Parathyroid adenoma (tissue), 2 donors: Measurements from ENCODE around the gene CES3.
"Not testable (repeated sequence)": the region's sequence is repeated elsewhere in the genome, so short reads cannot be mapped to it uniquely, and the experiment has no call there.

Experiments
- H2AFZ ChIP-seq: fragments of 300-600 bp; sonication (generic); one replicate; pipeline ENCODE4 v1.7.0; 2017; ENCODE audit warnings: antibody characterized with exemption, mild to moderate bottlenecking
- H3K27ac ChIP-seq: fragments of 300-600 bp; sonication (generic); one replicate; pipeline ENCODE4 v1.7.0; 2017
- H3K27me3 ChIP-seq: fragments of 300-600 bp; sonication (generic); one replicate; pipeline ENCODE4 v1.7.0; 2017; ENCODE audit warnings: low read length; ENCODE audit not compliant: control insufficient read depth, insufficient read depth
- H3K36me3 ChIP-seq: fragments of 300-600 bp; sonication (generic); one replicate; pipeline ENCODE4 v1.7.0; 2017; ENCODE audit warnings: low read length; ENCODE audit not compliant: control insufficient read depth, insufficient read depth
- H3K4me1 ChIP-seq: fragments of 300-600 bp; sonication (generic); one replicate; pipeline ENCODE4 v1.7.0; 2017; ENCODE audit warnings: control low read depth
- H3K4me2 ChIP-seq: fragments of 300-600 bp; sonication (generic); one replicate; pipeline ENCODE4 v1.7.0; 2017; ENCODE audit warnings: low read length
- H3K4me3 ChIP-seq: fragments of 300-600 bp; sonication (generic); one replicate; pipeline ENCODE4 v1.7.0; 2017; ENCODE audit warnings: low read depth, low read length
- H3K79me2 ChIP-seq: fragments of 300-600 bp; sonication (generic); one replicate; pipeline ENCODE4 v1.7.0; 2017; ENCODE audit warnings: control low read depth
- H3K9ac ChIP-seq: fragments of 300-600 bp; sonication (generic); one replicate; pipeline ENCODE4 v1.7.0; 2017; ENCODE audit warnings: mild to moderate bottlenecking
- H3K9me3 ChIP-seq: fragments of 300-600 bp; sonication (generic); one replicate; pipeline ENCODE4 v1.7.0; 2017; ENCODE audit warnings: low read length; ENCODE audit not compliant: control insufficient read depth
- CTCF ChIP-seq: fragments of 300-600 bp; sonication (generic); IDR thresholded peaks from one replicate; pipeline ENCODE4 v1.7.0; 2017; ENCODE audit warnings: antibody characterized with exemption, mild to moderate bottlenecking
- donor health status: primary hyperparathyroidism.

CES3 gene

GRCh38 chr16:66934138-66934838, 26.8 kb upstream of the CES3 start, which contains the start of gene CIAO2B:
Gene CIAO2B (minus strand): TSS chr16:66934402. CDS start chr16:66934364, 38 bp downstream.
- peak within 1 kb of the TSS; percentile 98 for H3K27ac ChIP-seq
- H3K4me3 ChIP-seq: peak within 1 kb of the TSS; percentile 99
- peak within 1 kb of the TSS; percentile 100 for H3K4me2 ChIP-seq
- H2AFZ ChIP-seq: peak within 1 kb of the TSS; percentile 92
- H3K79me2 ChIP-seq: peaks cover 13% of the 10 kb centered on the region
- no peak for TF ChIP-seq CTCF
- no peaks in the 10 kb centered on the region for H3K27me3 ChIP-seq
- no peaks in the 10 kb centered on the region for H3K9me3 ChIP-seq
- peak within 1 kb of the TSS; percentile 98 for H3K9ac ChIP-seq
- no peaks in the 10 kb centered on the region for H3K36me3 ChIP-seq
- H3K4me1 ChIP-seq: peaks cover 17% of the 10 kb centered on the region

- not testable (repeated sequence) for H3K9me3 ChIP-seq, H3K36me3 ChIP-seq, H3K27me3 ChIP-seq
- Histone ChIP-seq H3K4me2 (peak overlapping the region; percentile 100), H3K4me3 (peak overlapping the region; percentile 99), H3K9ac (peak overlapping the region; percentile 98), H3K4me1 (peaks cover 17% of the 10 kb centered on the region), H3K27ac (peak overlapping the region; percentile 98), H2AFZ (peak overlapping the region; percentile 92), H3K79me2 (peaks cover 13% of the 10 kb centered on the region)
Measured at GRCh38 chr16:66934839-66935313, 26.2 kb upstream of the CES3 start.

GRCh38 chr16:66935314-66936011, 25.6 kb upstream of the CES3 start, which contains the start of gene CES2:
Gene CES2 (plus strand): TSS chr16:66935516. CDS start chr16:66935636, 120 bp downstream.
- peak within 1 kb of the TSS; percentile 92 for H2AFZ ChIP-seq
- peak within 1 kb of the TSS; percentile 100 for H3K4me2 ChIP-seq
- no peaks in the 10 kb centered on the region for H3K27me3 ChIP-seq
- peaks cover 13% of the 10 kb centered on the region for H3K79me2 ChIP-seq
- no peaks in the 10 kb centered on the region for H3K9me3 ChIP-seq
- H3K9ac ChIP-seq: peak within 1 kb of the TSS; percentile 98
- H3K4me3 ChIP-seq: peak within 1 kb of the TSS; percentile 99
- peak within 1 kb of the TSS; percentile 98 for H3K27ac ChIP-seq
- TF ChIP-seq CTCF: no peak
- H3K4me1 ChIP-seq: peaks cover 14% of the 10 kb centered on the region
- H3K36me3 ChIP-seq: no peaks in the 10 kb centered on the region

GRCh38 chr16:66936462-66936861, 24.6 kb upstream of the CES3 start:
- no peak for TF ChIP-seq CTCF
- H3K27ac ChIP-seq: no peak overlapping the region
- no peaks in the 10 kb centered on the region for H3K36me3 ChIP-seq
- H3K27me3 ChIP-seq: no peaks in the 10 kb centered on the region
- no peak overlapping the region for H3K4me3 ChIP-seq
- H3K4me2 ChIP-seq: no peak overlapping the region
- H3K79me2 ChIP-seq: peaks cover 13% of the 10 kb centered on the region
- no peak overlapping the region for H3K9ac ChIP-seq
- no peaks in the 10 kb centered on the region for H3K9me3 ChIP-seq
- H2AFZ ChIP-seq: no peak overlapping the region
- peaks cover 14% of the 10 kb centered on the region for H3K4me1 ChIP-seq

GRCh38 chr16:66936889-66937554, 24.0 kb upstream of the CES3 start:
- Histone ChIP-seq H3K4me1 (peaks cover 14% of the 10 kb centered on the region), H3K27ac (no peak overlapping the region)

More at GRCh38 chr16:66936889-66937554, 24.0 kb upstream of the CES3 start:
- no peak overlapping the region for H2AFZ ChIP-seq
- H3K9me3 ChIP-seq: no peaks in the 10 kb centered on the region
- no peak overlapping the region for H3K4me2 ChIP-seq
- no peak overlapping the region for H3K4me3 ChIP-seq
- peaks cover 13% of the 10 kb centered on the region for H3K79me2 ChIP-seq
- no peaks in the 10 kb centered on the region for H3K27me3 ChIP-seq
- H3K9ac ChIP-seq: no peak overlapping the region
- H3K36me3 ChIP-seq: no peaks in the 10 kb centered on the region
- TF ChIP-seq CTCF: no peak
